Measurements from ENCODE around the gene TSPAN14. TPM values are rescaled to one million over a fixed set of nuclear protein-coding genes. Genes with fewer than 3 reads are reported as not detected.

The TSPAN14 gene
- total RNA-seq, 1 experiment from 2014 or later, result 46.9 TPM

DNA sequence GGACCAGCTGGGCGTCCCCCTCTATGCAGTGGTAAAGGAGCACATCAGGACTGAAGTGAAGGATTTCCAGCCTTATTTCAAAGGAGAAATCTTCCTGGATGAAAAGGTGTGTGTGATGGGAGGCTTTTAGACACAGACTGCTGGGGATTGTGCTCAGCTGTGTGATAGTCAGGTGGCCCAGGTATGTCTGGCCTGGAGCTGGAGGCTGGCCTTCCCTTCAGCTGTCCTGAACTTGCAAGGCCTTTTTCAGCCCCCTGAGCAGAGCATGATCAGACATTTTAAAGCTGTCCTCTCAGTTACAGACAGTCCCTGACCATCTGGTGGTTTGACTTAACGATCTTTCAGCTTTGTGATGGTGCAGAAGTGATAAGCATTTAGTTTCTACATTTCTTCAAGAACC is 28.2 kb upstream of the TSPAN14 start:
- ChIA-PET CTCF (interaction anchor here (0.6 to 3.5 kb wide), 3 partner anchors 19 to 237 kb away, joined by 3 to 15 read pairs (median 3); no protein-coding TSS in a partner anchor), POLR2A (interaction anchor here (0.7 to 1.3 kb wide), 7 partner anchors 11 to 89 kb away, joined by 3 to 4 read pairs (median 3); no protein-coding TSS in a partner anchor)
- Mint-ChIP-seq H3K9me3 (ENCODE audit: unreplicated experiment) (no peaks in the 10 kb centered on the region), H3K36me3 (ENCODE audit: insufficient read depth, unreplicated experiment) (no peaks in the 10 kb centered on the region), H3K27ac (ENCODE audit: low read depth, unreplicated experiment) (no peak overlapping the region), H3K4me1 (ENCODE audit: insufficient read depth, unreplicated experiment) (peaks cover 12% of the 10 kb centered on the region), H3K27me3 (ENCODE audit: insufficient read depth, unreplicated experiment) (no peaks in the 10 kb centered on the region), H3K4me3 (ENCODE audit: unreplicated experiment) (no peak overlapping the region)
- intact Hi-C loops (cut with micrococcal nuclease), result no loop called here
- BruUV-seq (replicated peaks), result no TSS peak
- TF ChIP-seq, protein P1, sequence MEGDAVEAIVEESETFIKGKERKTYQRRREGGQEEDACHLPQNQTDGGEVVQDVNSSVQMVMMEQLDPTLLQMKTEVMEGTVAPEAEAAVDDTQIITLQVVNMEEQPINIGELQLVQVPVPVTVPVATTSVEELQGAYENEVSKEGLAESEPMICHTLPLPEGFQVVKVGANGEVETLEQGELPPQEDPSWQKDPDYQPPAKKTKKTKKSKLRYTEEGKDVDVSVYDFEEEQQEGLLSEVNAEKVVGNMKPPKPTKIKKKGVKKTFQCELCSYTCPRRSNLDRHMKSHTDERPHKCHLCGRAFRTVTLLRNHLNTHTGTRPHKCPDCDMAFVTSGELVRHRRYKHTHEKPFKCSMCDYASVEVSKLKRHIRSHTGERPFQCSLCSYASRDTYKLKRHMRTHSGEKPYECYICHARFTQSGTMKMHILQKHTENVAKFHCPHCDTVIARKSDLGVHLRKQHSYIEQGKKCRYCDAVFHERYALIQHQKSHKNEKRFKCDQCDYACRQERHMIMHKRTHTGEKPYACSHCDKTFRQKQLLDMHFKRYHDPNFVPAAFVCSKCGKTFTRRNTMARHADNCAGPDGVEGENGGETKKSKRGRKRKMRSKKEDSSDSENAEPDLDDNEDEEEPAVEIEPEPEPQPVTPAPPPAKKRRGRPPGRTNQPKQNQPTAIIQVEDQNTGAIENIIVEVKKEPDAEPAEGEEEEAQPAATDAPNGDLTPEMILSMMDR (IDR thresholded peaks at IDR 0.05; ENCODE audit: unreplicated experiment), result no peak
- no peak for DNase-seq (ENCODE audit: unreplicated experiment)

DNA sequence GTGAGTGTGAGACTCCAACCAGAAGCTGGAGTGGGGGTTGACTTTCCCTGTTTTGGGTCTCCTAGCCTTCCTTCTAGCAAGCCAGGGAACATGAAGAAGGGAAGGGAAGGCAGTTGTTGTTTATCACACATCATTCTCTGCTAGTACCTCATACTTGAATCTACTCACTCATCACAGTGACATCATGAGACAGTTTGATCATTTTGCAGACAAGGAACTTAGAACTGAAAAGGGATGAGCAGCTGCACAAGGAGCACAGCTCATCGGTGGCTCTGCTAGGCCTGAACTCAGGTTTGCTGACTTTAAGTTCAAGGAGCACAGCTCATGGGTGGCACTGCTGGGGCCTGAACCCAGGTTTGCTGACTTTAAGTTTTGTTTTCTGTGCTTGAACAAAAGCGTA is 26.6 kb upstream of the TSPAN14 start:
- peaks cover 12% of the 10 kb centered on the region for H3K4me1 Mint-ChIP-seq (ENCODE audit: insufficient read depth, unreplicated experiment)
- no peak overlapping the region for H3K27ac Mint-ChIP-seq (ENCODE audit: low read depth, unreplicated experiment)
- ChIA-PET CTCF (interaction anchor here (3.5 kb wide), 1 partner anchor 17 kb away, joined by 15 read pairs; no protein-coding TSS in a partner anchor), POLR2A (interaction anchor here (0.9 kb wide), 1 partner anchor 36 kb away, joined by 3 read pairs; no protein-coding TSS in a partner anchor)
- intact Hi-C loops (cut with micrococcal nuclease), result no loop called here
- DNase-seq (ENCODE audit: unreplicated experiment), result no peak
- no peak overlapping the region for H3K4me3 Mint-ChIP-seq (ENCODE audit: unreplicated experiment)
- H3K9me3 Mint-ChIP-seq (ENCODE audit: unreplicated experiment), result no peaks in the 10 kb centered on the region
- BruUV-seq (replicated peaks), result no TSS peak
- H3K36me3 Mint-ChIP-seq (ENCODE audit: insufficient read depth, unreplicated experiment), result no peaks in the 10 kb centered on the region
- TF ChIP-seq, protein P1 (IDR thresholded peaks at IDR 0.05; ENCODE audit: unreplicated experiment), result no peak
- H3K27me3 Mint-ChIP-seq (ENCODE audit: insufficient read depth, unreplicated experiment), result no peaks in the 10 kb centered on the region

DNA sequence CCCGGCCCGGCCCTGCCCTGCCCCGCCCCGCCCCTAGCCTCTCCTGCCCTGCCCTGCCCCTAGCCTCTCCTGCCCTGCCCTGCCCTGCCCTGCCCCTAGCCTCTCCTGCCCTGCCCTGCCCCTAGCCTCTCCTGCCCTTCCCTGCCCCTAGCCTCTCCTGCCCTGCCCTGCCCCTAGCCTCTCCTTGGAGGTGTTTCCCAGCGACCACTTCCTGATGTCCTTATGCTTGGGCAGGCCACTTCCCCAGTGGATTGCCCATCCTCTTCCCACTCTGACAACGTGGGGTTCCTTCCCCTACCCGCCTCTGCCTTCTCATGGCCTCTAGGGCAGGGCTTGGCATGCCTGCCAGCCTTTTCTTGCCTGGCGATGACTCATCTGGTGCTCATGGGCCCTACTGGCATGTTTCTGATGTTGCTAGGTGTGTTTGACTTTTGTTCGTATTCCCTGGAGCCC is 24.6 kb upstream of the TSPAN14 start:
- peak overlapping the region; percentile 12 for H3K4me3 Mint-ChIP-seq (ENCODE audit: unreplicated experiment)
- CTCF ChIA-PET, result interaction anchor here (1.3 to 5.7 kb wide), 5 partner anchors 10 to 169 kb away, joined by 4 to 57 read pairs (median 5); no protein-coding TSS in a partner anchor
- POLR2A ChIA-PET, result interaction anchor here (0.7 to 1.0 kb wide), 3 partner anchors 18 to 85 kb away, joined by 3 to 5 read pairs (median 5); no protein-coding TSS in a partner anchor
- no peaks in the 10 kb centered on the region for H3K9me3 Mint-ChIP-seq (ENCODE audit: unreplicated experiment)
- BruUV-seq (replicated peaks), result no TSS peak
- H3K4me1 Mint-ChIP-seq (ENCODE audit: insufficient read depth, unreplicated experiment), result peaks cover 12% of the 10 kb centered on the region
- peak overlapping the region; percentile 94 for H3K27ac Mint-ChIP-seq (ENCODE audit: low read depth, unreplicated experiment)
- H3K27me3 Mint-ChIP-seq (ENCODE audit: insufficient read depth, unreplicated experiment), result no peaks in the 10 kb centered on the region
- peak; percentile 95 for DNase-seq (ENCODE audit: unreplicated experiment)
- no peaks in the 10 kb centered on the region for H3K36me3 Mint-ChIP-seq (ENCODE audit: insufficient read depth, unreplicated experiment)
- TF ChIP-seq, protein P1 (IDR thresholded peaks at IDR 0.05; ENCODE audit: unreplicated experiment), result no peak
- intact Hi-C loops (cut with micrococcal nuclease), result no loop called here

DNA sequence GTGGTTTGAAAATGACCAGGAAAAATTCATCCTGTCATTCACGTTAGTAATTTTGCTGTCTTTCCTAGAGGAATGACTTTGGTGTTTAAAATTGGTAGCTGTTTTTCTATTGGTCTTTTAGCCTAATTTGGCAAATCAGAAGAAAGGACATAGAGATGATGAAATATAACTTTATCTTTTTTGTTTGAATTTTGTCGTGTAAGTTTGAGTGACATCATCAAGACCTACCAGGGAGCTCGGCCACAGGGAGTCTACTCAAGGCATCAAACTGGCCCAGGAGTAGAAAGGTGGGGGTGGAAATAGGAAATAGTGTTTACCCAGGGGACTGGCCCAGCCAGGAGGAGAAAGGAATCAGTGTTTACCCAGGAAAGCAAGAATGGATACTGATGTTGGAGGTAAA is 21.0 kb upstream of the TSPAN14 start:
- ChIA-PET POLR2A (interaction anchor here (0.7 to 1.2 kb wide), 3 partner anchors 19 to 81 kb away, joined by 3 to 4 read pairs (median 3); no protein-coding TSS in a partner anchor), CTCF (interaction anchor here (1.2 to 5.7 kb wide), 4 partner anchors 11 to 72 kb away, joined by 3 to 57 read pairs (median 10); no protein-coding TSS in a partner anchor)
- Mint-ChIP-seq H3K4me3 (ENCODE audit: unreplicated experiment) (no peak overlapping the region), H3K9me3 (ENCODE audit: unreplicated experiment) (no peaks in the 10 kb centered on the region), H3K36me3 (ENCODE audit: insufficient read depth, unreplicated experiment) (no peaks in the 10 kb centered on the region), H3K27me3 (ENCODE audit: insufficient read depth, unreplicated experiment) (no peaks in the 10 kb centered on the region), H3K4me1 (ENCODE audit: insufficient read depth, unreplicated experiment) (peaks cover 12% of the 10 kb centered on the region), H3K27ac (ENCODE audit: low read depth, unreplicated experiment) (no peak overlapping the region)
- TF ChIP-seq, protein P1 (IDR thresholded peaks at IDR 0.05; ENCODE audit: unreplicated experiment), result no peak
- no peak for DNase-seq (ENCODE audit: unreplicated experiment)
- intact Hi-C loops (cut with micrococcal nuclease), result no loop called here
- BruUV-seq (replicated peaks), result no TSS peak
